ENCODE results near the gene P4HB. TPM values are rescaled to one million over a fixed set of nuclear protein-coding genes. Genes with fewer than 3 reads are reported as not detected.

P4HB gene
- polyA plus RNA-seq, 1 donor from 2014 or later: 82.8 TPM

GRCh38 chr17:81844887-81845286 is 15.4 kb downstream of the P4HB start:
- Histone ChIP-seq H3F3A (ENCODE audit: insufficient read depth, low read length, poor library complexity, severe bottlenecking) (no peaks in the 10 kb centered on the region), H3K4me2 (ENCODE audit: low read length) (no peak overlapping the region), H3K9me3 (ENCODE audit: low read length) (no peaks in the 10 kb centered on the region), H3K36me3 (ENCODE audit: insufficient read depth, low read length) (no peaks in the 10 kb centered on the region), H3K79me2 (replicated peaks; ENCODE audit: insufficient read depth, low read length) (no peaks in the 10 kb centered on the region), H3K4me3 (ENCODE audit: low read length) (no peak overlapping the region), H2AFZ (ENCODE audit: low read depth, low read length) (no peak overlapping the region), H3K27me3 (ENCODE audit: insufficient read depth, low read depth, low read length) (no peaks in the 10 kb centered on the region), H3K9me2 (ENCODE audit: insufficient read depth, low read length) (no peaks in the 10 kb centered on the region), H3K27ac (ENCODE audit: low read length) (no peak overlapping the region), H3K9ac (ENCODE audit: low read length) (no peak overlapping the region), H4K20me1 (ENCODE audit: insufficient read depth) (no peaks in the 10 kb centered on the region)
- TF ChIP-seq EP300 (conservative IDR thresholded peaks at IDR 0.05; ENCODE audit: poor library complexity, severe bottlenecking) (no peak), RAD21 (conservative IDR thresholded peaks at IDR 0.05) (no peak)

- no peak overlapping the region for H3K4me2 ChIP-seq (ENCODE audit: low read length)
- H4K20me1 ChIP-seq (ENCODE audit: insufficient read depth): no peaks in the 10 kb centered on the region
- TF ChIP-seq TAF1 (IDR thresholded peaks at IDR 0.05; ENCODE audit: low read depth) (no peak), RAD21 (conservative IDR thresholded peaks at IDR 0.05) (no peak), EP300 (conservative IDR thresholded peaks at IDR 0.05; ENCODE audit: poor library complexity, severe bottlenecking) (no peak), POLR2AphosphoS5 (IDR thresholded peaks at IDR 0.05) (no peak), EZH2 (IDR thresholded peaks at IDR 0.05; ENCODE audit: borderline replicate concordance, insufficient read depth, low read length, poor library complexity, severe bottlenecking) (no peak), MXI1 (conservative IDR thresholded peaks at IDR 0.05; ENCODE audit: poor library complexity, severe bottlenecking) (no peak), SMC3 (conservative IDR thresholded peaks at IDR 0.05; ENCODE audit: poor library complexity) (no peak)
- TF ChIP-seq, protein P1, sequence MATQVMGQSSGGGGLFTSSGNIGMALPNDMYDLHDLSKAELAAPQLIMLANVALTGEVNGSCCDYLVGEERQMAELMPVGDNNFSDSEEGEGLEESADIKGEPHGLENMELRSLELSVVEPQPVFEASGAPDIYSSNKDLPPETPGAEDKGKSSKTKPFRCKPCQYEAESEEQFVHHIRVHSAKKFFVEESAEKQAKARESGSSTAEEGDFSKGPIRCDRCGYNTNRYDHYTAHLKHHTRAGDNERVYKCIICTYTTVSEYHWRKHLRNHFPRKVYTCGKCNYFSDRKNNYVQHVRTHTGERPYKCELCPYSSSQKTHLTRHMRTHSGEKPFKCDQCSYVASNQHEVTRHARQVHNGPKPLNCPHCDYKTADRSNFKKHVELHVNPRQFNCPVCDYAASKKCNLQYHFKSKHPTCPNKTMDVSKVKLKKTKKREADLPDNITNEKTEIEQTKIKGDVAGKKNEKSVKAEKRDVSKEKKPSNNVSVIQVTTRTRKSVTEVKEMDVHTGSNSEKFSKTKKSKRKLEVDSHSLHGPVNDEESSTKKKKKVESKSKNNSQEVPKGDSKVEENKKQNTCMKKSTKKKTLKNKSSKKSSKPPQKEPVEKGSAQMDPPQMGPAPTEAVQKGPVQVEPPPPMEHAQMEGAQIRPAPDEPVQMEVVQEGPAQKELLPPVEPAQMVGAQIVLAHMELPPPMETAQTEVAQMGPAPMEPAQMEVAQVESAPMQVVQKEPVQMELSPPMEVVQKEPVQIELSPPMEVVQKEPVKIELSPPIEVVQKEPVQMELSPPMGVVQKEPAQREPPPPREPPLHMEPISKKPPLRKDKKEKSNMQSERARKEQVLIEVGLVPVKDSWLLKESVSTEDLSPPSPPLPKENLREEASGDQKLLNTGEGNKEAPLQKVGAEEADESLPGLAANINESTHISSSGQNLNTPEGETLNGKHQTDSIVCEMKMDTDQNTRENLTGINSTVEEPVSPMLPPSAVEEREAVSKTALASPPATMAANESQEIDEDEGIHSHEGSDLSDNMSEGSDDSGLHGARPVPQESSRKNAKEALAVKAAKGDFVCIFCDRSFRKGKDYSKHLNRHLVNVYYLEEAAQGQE (IDR thresholded peaks at IDR 0.05; ENCODE audit: borderline replicate concordance): no peak
- TF ChIP-seq, protein P2, sequence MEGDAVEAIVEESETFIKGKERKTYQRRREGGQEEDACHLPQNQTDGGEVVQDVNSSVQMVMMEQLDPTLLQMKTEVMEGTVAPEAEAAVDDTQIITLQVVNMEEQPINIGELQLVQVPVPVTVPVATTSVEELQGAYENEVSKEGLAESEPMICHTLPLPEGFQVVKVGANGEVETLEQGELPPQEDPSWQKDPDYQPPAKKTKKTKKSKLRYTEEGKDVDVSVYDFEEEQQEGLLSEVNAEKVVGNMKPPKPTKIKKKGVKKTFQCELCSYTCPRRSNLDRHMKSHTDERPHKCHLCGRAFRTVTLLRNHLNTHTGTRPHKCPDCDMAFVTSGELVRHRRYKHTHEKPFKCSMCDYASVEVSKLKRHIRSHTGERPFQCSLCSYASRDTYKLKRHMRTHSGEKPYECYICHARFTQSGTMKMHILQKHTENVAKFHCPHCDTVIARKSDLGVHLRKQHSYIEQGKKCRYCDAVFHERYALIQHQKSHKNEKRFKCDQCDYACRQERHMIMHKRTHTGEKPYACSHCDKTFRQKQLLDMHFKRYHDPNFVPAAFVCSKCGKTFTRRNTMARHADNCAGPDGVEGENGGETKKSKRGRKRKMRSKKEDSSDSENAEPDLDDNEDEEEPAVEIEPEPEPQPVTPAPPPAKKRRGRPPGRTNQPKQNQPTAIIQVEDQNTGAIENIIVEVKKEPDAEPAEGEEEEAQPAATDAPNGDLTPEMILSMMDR (IDR thresholded peaks at IDR 0.05; ENCODE audit: poor library complexity, severe bottlenecking): no peak
Measured at GRCh38 chr17:81844327-81844851, 15.9 kb downstream of the P4HB start.

More at GRCh38 chr17:81844327-81844851, 15.9 kb downstream of the P4HB start:
- Histone ChIP-seq H3K27me3 (ENCODE audit: insufficient read depth, low read depth, low read length) (no peaks in the 10 kb centered on the region), H2AFZ (ENCODE audit: low read depth, low read length) (no peak overlapping the region), H3K36me3 (ENCODE audit: insufficient read depth, low read length) (no peaks in the 10 kb centered on the region), H3K79me2 (replicated peaks; ENCODE audit: insufficient read depth, low read length) (no peaks in the 10 kb centered on the region), H3K9me3 (ENCODE audit: low read length) (no peaks in the 10 kb centered on the region), H3K9me2 (ENCODE audit: insufficient read depth, low read length) (no peaks in the 10 kb centered on the region), H3K9ac (ENCODE audit: low read length) (no peak overlapping the region), H3K27ac (ENCODE audit: low read length) (no peak overlapping the region), H3K4me3 (ENCODE audit: low read length) (no peak overlapping the region), H3F3A (ENCODE audit: insufficient read depth, low read length, poor library complexity, severe bottlenecking) (no peaks in the 10 kb centered on the region)
